RCC 7860 (cell line): ENCODE measurements around the gene DRD4.

Experiments used
- DNase-seq: peaks from one replicate; pipeline ENCODE4 v3.0.0-alpha.2; 2015; ENCODE audit warnings: low spot score
- FAIRE-seq: peaks from 2 replicates; lab custom pipeline; 2012; peaks lifted over from hg19 to GRCh38; lab: Jason Lieb, UNC

Gene DRD4

GRCh38 chr11:636511-637332, at the start of gene DRD4:
DRD4 (plus strand) TSS chr11:637269; CDS start chr11:637305, 36 bp downstream.
- FAIRE-seq (no peak), DNase-seq (no peak)

DNA sequence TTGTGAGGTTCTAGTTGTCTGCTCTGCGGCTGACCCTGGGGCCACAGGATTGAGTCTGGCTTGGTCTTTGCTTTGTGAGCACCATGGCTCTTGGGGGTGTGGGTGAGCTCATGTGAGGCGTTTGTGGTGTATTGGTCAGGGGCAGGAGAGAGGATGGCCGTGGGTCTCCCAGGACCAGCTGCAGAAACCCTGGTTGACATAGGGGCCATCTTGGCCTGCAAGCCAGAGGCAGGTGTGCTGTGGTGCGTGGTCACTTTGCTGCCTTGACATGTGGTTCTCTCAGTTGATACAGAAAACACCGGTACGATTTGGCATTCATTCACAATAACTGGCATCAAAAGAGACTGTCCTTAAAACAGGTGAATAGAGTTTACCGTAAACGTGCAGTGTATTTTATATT, 49.5 kb upstream of the DRD4 start:
- FAIRE-seq (no peak), DNase-seq (no peak)

DNA sequence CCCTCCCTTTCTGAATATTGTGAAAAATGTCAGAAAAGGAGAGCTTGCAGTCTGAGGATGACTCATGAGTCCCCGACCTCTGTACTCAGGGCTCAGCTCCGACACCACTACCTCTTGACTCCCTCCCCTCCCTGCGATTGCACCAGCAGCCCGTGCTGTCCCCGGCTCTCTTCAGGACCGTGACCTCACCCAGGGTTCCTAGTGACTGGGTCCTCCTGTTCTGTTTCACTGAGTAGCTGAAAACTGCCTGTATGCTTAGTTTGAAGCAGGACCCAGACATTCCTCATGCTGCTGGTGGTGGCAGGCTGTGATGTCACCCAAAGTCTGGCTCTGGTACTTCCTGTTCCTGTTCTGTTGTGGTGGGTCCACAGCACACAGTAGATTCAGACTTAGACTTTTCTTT, 49.1 kb upstream of the DRD4 start:
- DNase-seq, result peak; percentile 92
- peak; percentile 93 for FAIRE-seq

GRCh38 chr11:589798-590197, 47.3 kb upstream of the DRD4 start:
- no peak for DNase-seq
- no peak for FAIRE-seq

DNA sequence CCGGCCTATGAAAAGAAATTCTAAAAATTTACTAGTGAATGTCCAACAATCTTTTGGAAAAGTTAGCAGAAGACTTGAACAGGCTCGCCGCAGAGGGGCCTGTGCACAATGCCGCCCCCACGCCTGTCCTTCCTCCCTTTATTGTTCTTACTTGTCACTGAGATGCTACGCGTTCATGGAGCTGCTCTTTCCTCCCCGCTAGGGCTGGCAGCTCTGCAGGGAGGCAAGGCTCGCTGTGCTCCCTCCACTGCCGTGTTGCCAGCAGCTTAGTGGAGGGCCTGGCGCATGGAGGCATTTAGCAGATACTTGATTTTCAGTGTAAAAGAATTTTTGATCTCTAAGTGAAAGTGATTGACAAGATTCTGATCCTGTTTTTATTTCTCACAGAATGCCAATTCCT, 46.1 kb upstream of the DRD4 start:
- no peak for FAIRE-seq
- no peak for DNase-seq

DNA sequence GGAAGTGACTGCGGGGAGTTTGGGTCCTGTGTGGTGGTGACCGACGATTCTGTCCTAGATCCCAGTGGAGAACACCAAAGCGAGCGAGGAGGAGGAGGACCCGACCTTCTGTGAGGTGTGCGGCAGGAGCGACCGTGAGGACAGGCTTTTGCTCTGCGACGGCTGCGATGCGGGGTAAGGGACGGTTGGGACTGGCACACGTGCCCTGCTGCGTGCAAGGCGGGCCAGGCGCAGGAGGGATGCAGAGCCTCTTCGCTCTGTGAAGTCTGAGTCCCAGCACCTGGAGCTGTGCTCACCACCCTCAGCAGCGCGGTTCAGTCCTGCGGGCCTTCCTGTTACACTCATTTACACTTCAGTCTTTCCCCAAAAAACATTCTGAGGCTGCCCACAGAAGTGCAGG, 44.6 kb upstream of the DRD4 start:
- FAIRE-seq, result no peak

DNA sequence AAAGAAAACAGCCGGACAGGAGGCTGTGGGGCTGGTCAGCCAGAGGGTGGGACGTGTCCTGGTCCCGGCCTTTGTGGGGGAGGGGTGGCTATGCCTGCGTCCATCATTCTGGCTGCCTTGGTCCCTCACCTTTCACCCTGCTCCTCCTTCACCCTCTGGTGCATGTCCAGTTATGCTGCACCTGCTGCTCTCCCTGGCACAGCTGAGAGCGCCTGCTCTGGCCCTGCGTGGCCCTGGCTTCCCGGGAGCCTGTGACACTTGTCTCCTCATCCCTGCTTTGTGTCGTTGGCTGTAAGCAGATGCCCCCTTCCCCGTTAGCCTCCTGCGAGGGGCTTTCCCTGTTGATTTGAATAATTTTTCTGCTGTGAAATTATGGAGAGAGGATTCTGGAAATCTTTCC, 44.2 kb upstream of the DRD4 start:
- FAIRE-seq (no peak), DNase-seq (no peak)

More for the DNA sequence above, 44.6 kb upstream of the DRD4 start:
- DNase-seq, result no peak

- DNase-seq (no peak), FAIRE-seq (no peak)
Observed at GRCh38 chr11:593347-593746, 43.7 kb upstream of the DRD4 start.

DNA sequence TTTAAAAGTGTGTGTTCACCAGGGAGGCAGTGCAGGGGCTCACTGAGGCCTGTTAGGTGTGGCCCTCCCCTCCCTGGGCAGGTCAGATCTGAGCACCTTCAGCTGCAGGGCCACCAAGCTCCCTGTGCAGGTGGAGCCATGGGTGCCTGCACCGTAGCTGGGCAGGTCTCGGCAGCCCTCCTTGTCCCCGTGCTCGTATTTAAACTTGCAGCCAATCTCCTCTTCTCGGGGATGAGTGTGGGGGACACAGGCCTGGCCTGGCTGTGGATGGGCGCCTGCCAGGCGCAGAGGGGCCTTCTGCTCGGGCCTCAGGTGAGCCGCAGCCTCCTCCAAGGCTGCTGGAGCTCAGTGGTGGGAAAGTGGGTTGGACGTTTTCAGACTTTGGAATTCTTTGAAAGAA, 41.7 kb upstream of the DRD4 start:
- FAIRE-seq, result no peak
- no peak for DNase-seq

GRCh38 chr11:596374-596773, 40.7 kb upstream of the DRD4 start:
- FAIRE-seq (no peak), DNase-seq (no peak)

GRCh38 chr11:597166-597725, 39.8 kb upstream of the DRD4 start:
- DNase-seq (no peak), FAIRE-seq (no peak)

GRCh38 chr11:598005-598680, 38.9 kb upstream of the DRD4 start:
- no peak for DNase-seq
- FAIRE-seq, result no peak

GRCh38 chr11:601573-602245, 35.4 kb upstream of the DRD4 start:
- DNase-seq (no peak), FAIRE-seq (no peak)

DNA sequence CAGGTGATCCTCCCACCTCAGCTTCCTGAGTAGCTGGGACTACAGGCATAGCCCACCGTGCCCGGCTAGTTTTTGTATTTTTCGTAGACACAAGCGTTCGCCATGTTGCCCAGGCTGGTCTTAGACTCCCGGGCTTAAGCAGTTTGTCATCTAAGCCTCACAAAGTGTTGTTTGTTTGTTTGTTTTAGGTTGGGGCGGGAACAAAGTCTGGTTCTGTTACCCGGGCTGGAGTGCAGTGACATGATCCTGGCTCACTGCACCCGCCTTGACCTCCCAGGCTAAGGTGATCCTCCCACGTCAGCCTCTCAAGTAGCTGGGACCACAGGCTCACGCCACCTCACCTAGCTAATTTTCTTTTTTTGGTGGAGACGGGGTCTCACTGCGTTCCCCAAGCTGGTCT, 33.9 kb upstream of the DRD4 start:
- FAIRE-seq, result no peak

DNA sequence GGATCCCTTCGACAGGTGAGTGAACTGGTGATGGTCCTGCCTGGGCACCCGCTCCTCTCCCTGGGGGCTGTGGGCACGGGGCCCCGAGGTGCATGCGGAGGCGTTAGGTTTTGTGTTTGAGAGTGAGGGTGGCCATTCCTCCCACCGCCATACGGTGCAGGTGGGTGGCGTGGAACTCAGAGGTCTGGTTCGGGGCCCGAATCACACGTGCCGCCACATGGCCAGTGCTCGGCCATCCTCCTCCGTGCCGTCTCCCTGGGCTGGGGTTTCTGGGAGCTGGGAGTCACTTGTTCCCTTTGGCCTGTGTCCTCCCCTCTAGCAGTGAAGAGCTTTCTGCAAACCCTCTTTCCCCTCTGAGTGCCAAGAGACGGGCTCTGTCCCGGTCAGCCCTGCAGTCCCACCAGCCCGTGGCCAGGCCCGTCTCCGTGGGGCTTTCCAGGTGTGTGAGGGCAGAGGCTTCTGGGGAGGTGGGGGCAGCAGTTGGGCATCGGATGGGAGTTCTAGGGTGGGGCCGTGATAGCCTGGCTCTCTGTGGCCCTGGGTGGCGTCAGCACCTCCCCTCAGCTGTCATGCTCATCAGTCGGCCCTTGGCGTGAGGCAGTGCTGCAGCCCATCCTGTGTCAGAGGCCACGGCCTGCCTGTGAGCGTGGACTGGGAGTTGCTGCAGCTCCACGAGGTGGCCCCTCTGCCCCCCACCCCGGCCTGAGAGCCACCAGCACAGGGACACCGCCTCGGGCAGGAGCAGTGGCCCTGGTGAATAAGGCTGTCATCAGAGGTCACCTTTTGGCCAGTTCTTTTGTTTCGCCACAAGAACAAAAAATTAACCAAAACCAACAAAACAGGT, 31.6 kb upstream of the DRD4 start:
- no peak for DNase-seq
- no peak for FAIRE-seq

More for the DNA sequence above, 33.9 kb upstream of the DRD4 start:
- no peak for DNase-seq

GRCh38 chr11:606245-606644, 30.8 kb upstream of the DRD4 start:
- no peak for DNase-seq
- no peak for FAIRE-seq

DNA sequence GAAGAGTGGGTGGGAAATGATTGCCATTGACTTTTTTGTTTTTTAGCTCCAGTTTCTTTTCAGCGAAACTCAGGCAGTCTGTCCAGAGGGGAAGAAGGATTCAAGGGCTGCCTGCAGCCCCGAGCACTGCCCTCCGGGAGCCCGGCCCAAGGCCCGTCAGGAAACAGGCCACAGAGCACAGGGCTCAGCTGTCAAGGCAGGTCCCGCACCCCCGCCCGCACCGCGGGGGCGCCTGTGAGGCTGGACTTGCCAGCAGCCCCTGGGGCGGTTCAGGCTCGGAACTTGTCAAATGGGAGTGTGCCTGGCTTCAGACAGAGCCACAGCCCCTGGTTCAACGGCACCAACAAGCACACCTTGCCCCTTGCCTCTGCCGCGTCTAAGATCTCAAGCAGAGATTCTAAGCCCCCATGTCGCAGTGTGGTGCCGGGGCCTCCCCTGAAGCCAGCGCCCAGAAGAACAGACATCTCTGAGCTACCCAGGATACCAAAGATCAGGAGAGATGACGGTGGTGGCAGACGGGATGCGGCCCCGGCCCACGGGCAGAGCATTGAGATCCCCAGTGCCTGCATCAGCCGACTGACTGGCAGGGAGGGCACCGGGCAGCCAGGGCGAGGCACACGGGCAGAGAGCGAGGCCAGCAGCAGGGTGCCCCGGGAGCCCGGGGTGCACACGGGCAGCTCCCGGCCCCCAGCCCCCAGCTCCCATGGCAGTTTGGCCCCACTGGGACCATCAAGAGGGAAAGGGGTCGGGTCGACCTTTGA, 29.9 kb upstream of the DRD4 start:
- DNase-seq (no peak), FAIRE-seq (no peak)

- DNase-seq (no peak), FAIRE-seq (no peak)
Observed at GRCh38 chr11:607971-608659, 29.0 kb upstream of the DRD4 start.

GRCh38 chr11:608791-609251, 28.2 kb upstream of the DRD4 start:
- FAIRE-seq (no peak), DNase-seq (no peak)
